HCT116 (cell line): ENCODE measurements around the gene PCCA. TPM values are rescaled to one million over a fixed set of nuclear protein-coding genes. Genes with fewer than 3 reads are reported as not detected.

Source experiments
- ATAC-seq: fragments of 200-7000 bp; cut with Tn5 transposase; 2 replicates; pipeline ENCODE4 v1.9.1; 2020; ENCODE audit warnings: mild to moderate bottlenecking, moderate library complexity
- BruUV-seq: library from RNA; stranded (reverse); fragments of 400-500 nt; replicated peaks from 2 replicates; lab custom pipeline; 2021; lab: Mats Ljungman, UMichigan
- CTCF ChIA-PET: fragments of 300-600 bp; sonication (Branson Sonifier 250); formaldehyde crosslinking; loops from one replicate; lab custom pipeline; 2021; ENCODE audit warnings: antibody characterized with exemption; lab: Charles Lee
- POLR2A ChIA-PET: fragments of 300-600, 350-600 bp; sonication (Branson Sonifier 250); formaldehyde crosslinking; loops from one replicate; lab custom pipeline; 2021; ENCODE audit warnings: antibody characterized with exemption; lab: Charles Lee
- RAD21 ChIA-PET, 2 experiments: fragments of 300-600 bp; sonication (Branson Sonifier 250); formaldehyde crosslinking; loops; one replicate each; lab custom pipeline; 2023; ENCODE audit warnings: low total read pairs in 2 of 2; ENCODE audit not compliant: uncharacterized antibody in 2 of 2, unreplicated experiment in 2 of 2, low non-redundant PET in 1 of 2; lab: Charles Lee
- DNase-seq: peaks from one replicate; pipeline ENCODE4 v3.0.0-alpha.2; 2010; ENCODE audit warnings: low read depth, low spot score
- H2AFZ ChIP-seq: fragments of 200-600 bp; shearing (Covaris generic), sonication (generic); 2 replicates; pipeline ENCODE4 v1.6.1; 2017; ENCODE audit warnings: low read depth, mixed run types, mixed read lengths, antibody characterized with exemption, low read length; ENCODE audit not compliant: poor library complexity, severe bottlenecking
- H3K27ac ChIP-seq: 2 replicates; pipeline ENCODE4 v1.5.1; 2012; ENCODE audit warnings: low read depth, low read length
- H3K27me3 ChIP-seq: fragments of 200-600 bp; sonication (generic); 2 replicates; pipeline ENCODE4 v1.6.1; 2016; ENCODE audit warnings: mixed run types, low read length, mixed read lengths; ENCODE audit not compliant: insufficient read depth
- H3K36me3 ChIP-seq, 2 experiments: fragments of 200-500 bp in 1 of 2; fragments of 200-600 bp in 1 of 2; sonication (Bioruptor generic) in 1 of 2; sonication (generic) in 1 of 2; 2 replicates each; pipeline versions ENCODE4 v1.5.1 to v1.6.1; 2014 to 2016; ENCODE audit warnings: low read length in 2 of 2, inconsistent platforms in 1 of 2, mixed read lengths in 1 of 2, mixed run types in 1 of 2; ENCODE audit not compliant: insufficient read depth in 2 of 2, control insufficient read depth in 1 of 2
- H3K4me1 ChIP-seq, 2 experiments: fragments of 200-600 bp in 1 of 2; sonication (generic) in 1 of 2; 2 replicates each; pipeline versions ENCODE4 v1.5.1 to v1.6.1; 2012 to 2017; ENCODE audit warnings: low read length in 2 of 2, inconsistent platforms in 1 of 2, mild to moderate bottlenecking in 1 of 2, mixed read lengths in 1 of 2, mixed run types in 1 of 2, moderate library complexity in 1 of 2; ENCODE audit not compliant: insufficient read depth in 2 of 2, control insufficient read depth in 1 of 2
- H3K4me2 ChIP-seq: fragments of 200-600 bp; sonication (generic); 2 replicates; pipeline ENCODE4 v1.6.1; 2017; ENCODE audit warnings: mixed run types, low read length, mixed read lengths
- H3K4me3 ChIP-seq, 2 experiments: fragments of 200-600 bp in 1 of 2; sonication (generic) in 1 of 2; replicated peaks in 1 of 2; 2 replicates each; pipeline ENCODE4 v1.5.1; 2011 to 2016; ENCODE audit warnings: low read length in 2 of 2, control low read depth in 1 of 2, low read depth in 1 of 2, mild to moderate bottlenecking in 1 of 2, mixed read lengths in 1 of 2, mixed run types in 1 of 2
- H3K79me2 ChIP-seq: fragments of 200-600 bp; sonication (generic); 2 replicates; pipeline ENCODE4 v1.6.1; 2017; ENCODE audit warnings: mild to moderate bottlenecking, mixed run types, low read length, moderate library complexity, mixed read lengths; ENCODE audit not compliant: insufficient read depth
- H3K9ac ChIP-seq: fragments of 200-600 bp; sonication (generic); 2 replicates; pipeline ENCODE4 v1.6.1; 2016; ENCODE audit warnings: low read length, mixed read lengths
- H3K9me2 ChIP-seq: fragments of 200-600 bp; sonication (generic), shearing (Covaris generic); 2 replicates; pipeline ENCODE4 v1.6.1; 2017; ENCODE audit warnings: mixed run types, mild to moderate bottlenecking, moderate library complexity; ENCODE audit not compliant: insufficient read depth
- H3K9me3 ChIP-seq, 2 experiments: fragments of 200-500 bp in 1 of 2; fragments of 200-600 bp in 1 of 2; sonication (Bioruptor generic) in 1 of 2; sonication (generic) in 1 of 2; 2 replicates each; pipeline ENCODE4 v1.6.1; 2014 to 2017; ENCODE audit warnings: low read length in 2 of 2, mixed read lengths in 2 of 2, inconsistent platforms in 1 of 2, low read depth in 1 of 2, mild to moderate bottlenecking in 1 of 2, mixed run types in 1 of 2, moderate library complexity in 1 of 2; ENCODE audit not compliant: control insufficient read depth in 1 of 2, insufficient read depth in 1 of 2
- H4K20me1 ChIP-seq: fragments of 200-600 bp; sonication (generic), shearing (Covaris generic); 2 replicates; pipeline ENCODE4 v1.6.1; 2017; ENCODE audit warnings: mixed run types, mild to moderate bottlenecking, moderate library complexity; ENCODE audit not compliant: insufficient read depth
- CBX3 ChIP-seq: IDR thresholded peaks from 2 replicates; pipeline ENCODE4 v1.6.1; 2012; ENCODE audit warnings: low read depth
- EGR1 ChIP-seq: IDR thresholded peaks from 2 replicates; pipeline ENCODE4 v1.6.1; 2012; ENCODE audit warnings: low read depth
- ELF1 ChIP-seq: IDR thresholded peaks from 2 replicates; pipeline ENCODE4 v1.6.1; 2012; ENCODE audit warnings: low read depth, borderline replicate concordance
- EZH2phosphoT487 ChIP-seq: fragments of 200-600 bp; IDR thresholded peaks from 2 replicates; pipeline ENCODE4 v1.6.1; 2018; ENCODE audit warnings: antibody characterized with exemption, borderline replicate concordance
- FOSL1 ChIP-seq: IDR thresholded peaks from 2 replicates; pipeline ENCODE4 v1.6.1; 2012; ENCODE audit warnings: low read depth
- JUND ChIP-seq: IDR thresholded peaks from 2 replicates; pipeline ENCODE4 v1.6.1; 2012
- MAX ChIP-seq: IDR thresholded peaks from 2 replicates; pipeline ENCODE4 v1.6.1; 2012
- POLR2A ChIP-seq: IDR thresholded peaks from 2 replicates; pipeline ENCODE4 v1.7.0; 2011; ENCODE audit warnings: borderline replicate concordance; ENCODE audit not compliant: insufficient read depth, insufficient read length; ENCODE audit errors: extremely low read depth
- POLR2AphosphoS5 ChIP-seq: IDR thresholded peaks from 2 replicates; pipeline ENCODE4 v1.6.1; 2011; ENCODE audit warnings: mild to moderate bottlenecking, low read depth, low read length, moderate library complexity
- SIN3A ChIP-seq: IDR thresholded peaks from 2 replicates; pipeline ENCODE4 v1.6.1; 2012; ENCODE audit warnings: low read depth
- SP1 ChIP-seq: IDR thresholded peaks from 2 replicates; pipeline ENCODE4 v1.6.1; 2012; ENCODE audit warnings: low read depth
- SRF ChIP-seq: IDR thresholded peaks from 2 replicates; pipeline ENCODE4 v1.6.1; 2012; ENCODE audit warnings: low read depth
- TCF7L2 ChIP-seq: IDR thresholded peaks from 2 replicates; pipeline ENCODE4 v1.7.0; 2011; ENCODE audit warnings: borderline replicate concordance, inconsistent platforms; ENCODE audit not compliant: insufficient read depth, insufficient read length; ENCODE audit errors: extremely low read depth
- ZBTB33 ChIP-seq: IDR thresholded peaks from 2 replicates; pipeline ENCODE4 v1.6.1; 2011; ENCODE audit warnings: mild to moderate bottlenecking, low read length, moderate library complexity; ENCODE audit not compliant: insufficient replicate concordance; ENCODE audit errors: extremely low read depth
- ZNF274 ChIP-seq: fragments of 200-500 bp; sonication (Bioruptor generic); IDR thresholded peaks from 2 replicates; pipeline ENCODE4 v1.6.1; 2014; ENCODE audit warnings: mild to moderate bottlenecking, low read depth, low read length, inconsistent platforms
- intact Hi-C: fragments of 100-400 bp; cut with micrococcal nuclease; formaldehyde crosslinking; loops from 2 replicates; pipeline ENCODE4 v1.10.0; 2022
- total RNA-seq: library from RNA; stranded (reverse); gene quantifications from one replicate; pipeline ENCODE4 v1.2.1, GENCODE V29; 2021; ENCODE audit not compliant: unreplicated experiment
- TF ChIP-seq, protein P1 (sequence below): IDR thresholded peaks from 2 replicates; pipeline ENCODE4 v1.6.1; 2012

Gene PCCA
- total RNA-seq, 1 experiment from 2014 or later = 23.0 TPM

- BruUV-seq = no TSS peak
- TF ChIP-seq TCF7L2 (no peak), ZBTB33 (no peak)
- no peaks in the 10 kb centered on the region for H3K9me2 ChIP-seq
- peaks cover 0 to 12% of the 10 kb centered on the region in 2 experiments; a peak in 1 of 4 replicates for H3K4me1 ChIP-seq
- no peak overlapping the region for H3K4me3 ChIP-seq
- no peaks in the 10 kb centered on the region for H4K20me1 ChIP-seq
- RAD21 ChIA-PET = no interaction called here
- H3K27ac ChIP-seq = no peak overlapping the region
- no peaks in the 10 kb centered on the region for H3K9me3 ChIP-seq
- no peaks in the 10 kb centered on the region for H3K27me3 ChIP-seq
- ATAC-seq (no peak), DNase-seq (no peak)
- H3K4me2 ChIP-seq = no peak overlapping the region
- H3K9ac ChIP-seq = no peak overlapping the region
- POLR2A ChIA-PET = no interaction called here
- H3K36me3 ChIP-seq = no peaks in the 10 kb centered on the region
- CTCF ChIA-PET = no interaction called here
- H2AFZ ChIP-seq = no peak overlapping the region
- intact Hi-C loops = no loop called here
- no peaks in the 10 kb centered on the region for H3K79me2 ChIP-seq
Measured at GRCh38 chr13:100565286-100565685, 476.4 kb downstream of the PCCA start.

GRCh38 chr13:100566543-100566942 lies 477.6 kb downstream of the PCCA start:
- Histone ChIP-seq H3K4me2 (peak overlapping the region; percentile 25; the same call in 1 of the 2 replicates), H2AFZ (no peak overlapping the region), H3K79me2 (no peaks in the 10 kb centered on the region), H3K9me2 (no peaks in the 10 kb centered on the region), H3K27ac (no peak overlapping the region), H3K4me3 (no peak overlapping the region), H3K9ac (no peak overlapping the region), H3K36me3 (no peaks in the 10 kb centered on the region), H3K27me3 (no peaks in the 10 kb centered on the region), H3K9me3 (no peaks in the 10 kb centered on the region), H3K4me1 (peaks cover 0 to 12% of the 10 kb centered on the region in 2 experiments; a peak in 1 of 4 replicates), H4K20me1 (no peaks in the 10 kb centered on the region)
- ChIA-PET RAD21 (no interaction called here), POLR2A (no interaction called here), CTCF (no interaction called here)
- TF ChIP-seq ZNF274 (no peak), FOSL1 (no peak), EGR1 (no peak), MAX (no peak), SIN3A (no peak), JUND (no peak), CBX3 (no peak), ELF1 (no peak), SRF (no peak), EZH2phosphoT487 (no peak), SP1 (no peak), ZBTB33 (no peak), POLR2A (no peak), POLR2AphosphoS5 (no peak)
- TF ChIP-seq, protein P1, sequence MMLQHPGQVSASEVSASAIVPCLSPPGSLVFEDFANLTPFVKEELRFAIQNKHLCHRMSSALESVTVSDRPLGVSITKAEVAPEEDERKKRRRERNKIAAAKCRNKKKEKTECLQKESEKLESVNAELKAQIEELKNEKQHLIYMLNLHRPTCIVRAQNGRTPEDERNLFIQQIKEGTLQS = no peak
- intact Hi-C loops = no loop called here
- no TSS peak for BruUV-seq
- no peak for DNase-seq
- ATAC-seq = no peak
